GM12892 (cell line): ENCODE data around the gene SYNPR.
"Not testable (repeated sequence)": the region's sequence is repeated elsewhere in the genome, so short reads cannot be mapped to it uniquely, and the experiment has no call there.

Source experiments
- DNase-seq: peaks from one replicate; pipeline ENCODE4 v3.0.0; 2011; ENCODE audit not compliant: insufficient read length
- FAIRE-seq: peaks from 2 replicates; lab custom pipeline; 2011; peaks lifted over from hg19 to GRCh38; lab: Jason Lieb, UNC
- POLR2A ChIP-seq: IDR thresholded peaks from 2 replicates; pipeline ENCODE4 v1.6.1; 2011; ENCODE audit warnings: low read depth, low read length, control low read depth
- POLR2AphosphoS5 ChIP-seq: IDR thresholded peaks from 2 replicates; pipeline ENCODE4 v1.6.1; 2011; ENCODE audit warnings: low read depth, low read length, control low read depth
- TAF1 ChIP-seq: IDR thresholded peaks from 2 replicates; pipeline ENCODE4 v1.6.1; 2011; ENCODE audit warnings: low read depth, mild to moderate bottlenecking, control low read depth, low read length, borderline replicate concordance

The SYNPR gene

DNA sequence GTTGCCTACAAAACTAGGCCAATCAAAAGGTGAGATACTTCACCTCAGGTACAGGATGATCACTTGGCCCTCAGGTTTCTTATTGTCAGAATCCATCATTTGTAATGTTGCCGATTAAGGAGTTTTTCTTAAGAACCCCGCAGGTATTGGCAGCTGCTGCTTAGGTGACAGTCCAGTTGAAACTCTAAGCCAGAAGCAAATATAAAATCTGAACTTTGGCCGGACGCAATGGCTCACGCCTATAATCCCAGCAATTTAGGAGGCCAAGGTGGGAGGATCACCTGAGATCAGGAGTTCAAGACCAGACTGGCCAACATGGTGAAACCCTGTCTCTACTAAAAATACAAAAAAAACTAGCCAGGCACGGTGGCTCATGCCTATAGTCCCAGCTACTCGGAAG is 331.3 kb downstream of the SYNPR start:
- TF ChIP-seq POLR2A = no peak
- TF ChIP-seq POLR2AphosphoS5 = no peak
- no peak for TF ChIP-seq TAF1
- DNase-seq = no peak
- FAIRE-seq = no peak

- FAIRE-seq (no peak), DNase-seq (no peak)
- no peak for TF ChIP-seq POLR2AphosphoS5
- no peak for TF ChIP-seq TAF1
- no peak for TF ChIP-seq POLR2A
Measured at GRCh38 chr3:63609834-63610233, 331.7 kb downstream of the SYNPR start.

GRCh38 chr3:63611382-63611781 is 333.3 kb downstream of the SYNPR start:
- DNase-seq (no peak), FAIRE-seq (no peak)
- no peak for TF ChIP-seq POLR2A
- TF ChIP-seq TAF1 = no peak
- no peak for TF ChIP-seq POLR2AphosphoS5

DNA sequence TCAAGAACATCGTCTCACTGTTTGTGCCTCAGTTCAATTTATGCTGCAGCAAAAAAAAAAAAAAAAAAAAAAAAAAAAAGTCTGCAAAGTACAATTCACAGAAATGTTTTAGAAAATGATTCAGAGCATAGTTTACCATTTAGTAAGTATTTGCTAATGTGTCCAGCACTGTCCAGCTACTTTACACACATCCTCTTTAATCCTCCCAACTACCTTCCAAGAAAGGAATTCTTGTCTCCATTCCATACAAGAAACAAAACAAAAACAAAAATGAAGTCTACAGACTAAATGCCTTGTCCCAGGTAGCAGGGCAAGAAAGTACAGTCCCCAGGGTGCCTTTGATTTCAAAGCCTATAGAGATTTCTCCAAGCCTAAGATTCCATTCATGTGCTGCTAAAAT is 335.5 kb downstream of the SYNPR start:
- FAIRE-seq = no peak
- no peak for TF ChIP-seq POLR2A
- TF ChIP-seq TAF1 = no peak
- no peak for TF ChIP-seq POLR2AphosphoS5
- DNase-seq = no peak

DNA sequence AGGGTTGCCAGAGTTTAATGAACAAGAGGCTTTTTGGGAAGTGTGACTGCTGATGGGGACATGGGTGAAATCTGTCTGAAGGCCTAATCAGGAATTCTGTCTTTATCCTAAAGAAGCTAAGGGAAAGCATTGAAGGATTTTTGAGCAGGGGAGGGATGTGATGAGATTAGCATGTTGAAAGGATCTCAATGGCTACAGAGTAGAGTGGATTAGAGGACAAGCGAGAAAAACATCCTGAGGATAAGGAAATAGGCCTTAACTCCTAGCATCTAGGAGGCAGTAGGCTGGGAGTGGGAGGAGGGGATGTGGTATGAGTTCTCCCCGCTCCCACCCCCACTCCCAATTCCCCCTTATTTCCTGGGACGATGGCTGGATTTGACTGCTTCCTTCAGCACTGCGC is 339.3 kb downstream of the SYNPR start:
- no peak for FAIRE-seq

DNA sequence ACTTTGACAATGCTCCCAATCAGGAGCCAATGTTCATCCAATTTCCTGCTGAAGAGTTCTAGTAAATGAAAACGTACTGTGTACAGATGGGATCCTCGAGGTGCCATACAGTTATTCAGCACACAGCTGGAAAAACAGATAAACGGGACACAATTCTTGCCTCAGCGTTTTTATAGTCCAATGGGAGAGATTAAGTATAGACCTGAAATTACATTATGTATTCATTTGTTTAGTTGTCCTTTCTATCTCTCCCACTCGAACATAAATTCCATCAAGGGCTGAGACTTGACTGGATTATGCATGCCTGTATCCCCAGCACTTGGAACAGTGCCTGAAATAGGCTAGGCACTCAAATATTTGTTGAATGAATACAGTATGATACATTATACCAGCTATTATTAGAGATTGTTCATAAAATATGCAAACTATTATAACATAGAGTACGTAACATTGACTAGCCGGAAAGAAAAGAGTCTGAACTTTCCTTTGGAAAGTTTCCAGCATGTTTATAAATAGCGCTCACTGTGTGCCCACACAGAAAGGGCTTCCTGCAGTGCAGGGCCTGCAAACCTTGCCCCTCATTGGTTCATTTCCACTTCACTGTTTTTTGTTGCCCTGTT is 346.9 kb downstream of the SYNPR start:
- no peak for TF ChIP-seq POLR2A
- no peak for TF ChIP-seq TAF1
- TF ChIP-seq POLR2AphosphoS5 = no peak
- no peak for DNase-seq

More for the DNA sequence above, 339.3 kb downstream of the SYNPR start:
- DNase-seq = no peak
- no peak for TF ChIP-seq POLR2A
- TF ChIP-seq POLR2AphosphoS5 = no peak
- TF ChIP-seq TAF1 = no peak

DNA sequence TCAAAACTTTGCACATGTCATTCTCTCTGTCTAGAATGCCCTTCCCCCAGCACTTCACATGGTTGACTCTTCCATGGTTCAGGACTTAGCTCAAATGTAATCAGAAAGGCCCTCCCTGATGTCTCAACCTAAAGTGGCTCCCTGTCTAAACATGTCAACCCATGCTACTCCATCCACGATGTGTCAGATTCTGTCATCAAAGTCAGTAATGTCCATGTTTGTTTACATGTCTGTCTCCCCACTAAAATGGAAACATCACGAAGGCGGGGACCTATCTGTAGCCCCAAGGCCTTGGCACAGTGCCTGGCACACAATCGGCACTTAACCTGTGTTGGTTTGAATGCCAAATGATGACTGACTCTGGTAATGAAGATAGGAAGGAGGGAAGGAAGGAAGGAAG is 353.6 kb downstream of the SYNPR start:
- TF ChIP-seq POLR2AphosphoS5 (no peak), POLR2A (no peak), TAF1 (no peak)
- DNase-seq = no peak
- FAIRE-seq = no peak

More for the DNA sequence above, 346.9 kb downstream of the SYNPR start:
- no peak for FAIRE-seq

DNA sequence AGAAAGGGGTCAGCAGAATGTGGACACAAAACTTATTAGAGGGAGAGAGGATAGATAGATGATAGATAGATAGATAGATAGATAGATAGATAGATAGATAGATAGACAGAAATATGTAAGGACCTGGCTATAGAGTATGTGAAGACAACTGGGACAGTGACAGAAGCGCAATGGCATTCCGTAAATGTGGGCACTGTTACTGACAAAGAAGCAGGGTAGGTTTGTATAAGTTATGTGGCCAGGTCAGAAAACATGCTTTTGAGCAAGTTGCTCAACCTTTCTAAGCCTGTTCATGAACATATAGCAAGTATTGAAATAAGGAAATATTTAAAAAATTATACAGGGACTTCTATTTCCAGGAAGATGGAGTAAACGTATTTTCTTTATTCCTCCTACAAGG is 357.1 kb downstream of the SYNPR start:
- TF ChIP-seq TAF1 (no peak), POLR2AphosphoS5 (no peak), POLR2A (no peak)
- no peak for FAIRE-seq
- no peak for DNase-seq

- FAIRE-seq (no peak), DNase-seq (no peak)
- no peak for TF ChIP-seq POLR2AphosphoS5
Measured at GRCh38 chr3:63639806-63640205, 361.7 kb downstream of the SYNPR start.

DNA sequence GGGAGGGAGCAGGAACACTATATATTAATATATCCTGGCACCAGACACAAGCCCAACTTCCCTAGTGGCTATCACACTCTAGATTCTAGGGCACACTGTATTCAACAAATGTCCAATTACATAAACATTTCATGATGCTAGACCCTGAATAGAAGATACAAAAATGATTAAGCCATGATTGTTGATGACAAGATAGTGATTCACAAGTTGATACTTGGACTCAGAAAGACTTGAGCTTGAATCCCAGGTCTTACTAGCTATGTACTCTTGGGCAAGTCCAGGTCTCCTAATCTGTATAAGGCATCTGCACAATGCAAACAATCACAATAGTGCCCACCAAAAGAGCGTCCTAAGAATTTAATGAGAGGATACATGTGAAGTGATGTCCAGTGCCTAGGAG is 364.4 kb downstream of the SYNPR start:
- FAIRE-seq = no peak
- DNase-seq = no peak
- TF ChIP-seq TAF1 = no peak
- TF ChIP-seq POLR2AphosphoS5 = no peak
- no peak for TF ChIP-seq POLR2A

- FAIRE-seq (no peak), DNase-seq (no peak)
- no peak for TF ChIP-seq POLR2AphosphoS5
- TF ChIP-seq POLR2A = no peak
- TF ChIP-seq TAF1 = no peak
Measured at GRCh38 chr3:63644212-63644797, 366.2 kb downstream of the SYNPR start.

DNA sequence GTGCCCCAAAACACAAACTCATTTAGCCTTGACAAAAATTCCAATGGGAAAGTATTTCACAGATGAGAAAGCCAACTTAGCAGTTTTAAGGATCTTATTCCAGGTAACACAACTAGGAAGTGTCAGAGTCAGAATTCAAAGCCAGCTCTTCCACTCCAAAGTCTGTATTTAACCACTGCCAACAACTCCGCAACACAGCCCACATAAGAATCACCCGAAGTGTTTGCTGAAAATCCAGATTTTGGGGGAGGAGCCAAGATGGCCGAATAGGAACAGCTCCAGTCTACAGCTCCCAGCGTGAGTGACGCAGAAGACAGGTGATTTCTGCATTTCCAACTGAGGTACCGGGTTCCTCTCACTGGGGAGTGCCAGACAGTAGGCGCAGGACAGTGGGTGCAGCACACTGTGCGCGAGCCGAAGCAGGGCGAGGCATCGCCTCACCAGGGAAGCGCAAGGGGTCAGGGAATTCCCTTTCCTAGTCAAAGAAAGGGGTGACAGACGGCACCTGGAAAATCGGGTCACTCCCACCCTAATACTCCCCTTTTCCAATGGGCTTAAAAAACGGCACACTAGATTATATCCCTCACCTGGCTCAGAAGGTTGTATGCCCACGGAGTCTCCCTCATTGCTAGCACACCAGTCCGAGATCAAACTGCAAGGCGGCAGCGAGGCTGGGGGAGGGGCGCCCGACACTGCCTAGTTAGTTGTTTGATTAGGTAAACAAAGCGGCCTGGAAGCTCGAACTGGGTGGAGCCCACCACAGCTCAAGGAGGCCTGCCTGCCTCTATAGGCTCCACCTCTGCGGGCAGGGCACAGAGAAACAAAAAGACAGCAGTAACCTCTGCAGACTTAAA is 367.0 kb downstream of the SYNPR start:
- not testable (repeated sequence) for DNase-seq, FAIRE-seq
